Right ventricle myocardium inferior (tissue), 1 donor: ENCODE results near the gene POLR1C. TPM values are rescaled to one million over a fixed set of nuclear protein-coding genes. Genes with fewer than 3 reads are reported as not detected.
"Not testable (repeated sequence)": the region's sequence is repeated elsewhere in the genome, so short reads cannot be mapped to it uniquely, and the experiment has no call there.

Experiments used
- ATAC-seq: fragments of 200-7000 bp; cut with Tn5 transposase; one replicate; pipeline ENCODE4 v1.9.1; 2020; ENCODE audit warnings: mild to moderate bottlenecking, moderate library complexity
- DNase-seq: peaks from one replicate; pipeline ENCODE4 v3.0.0; 2021; ENCODE audit errors: missing footprints
- intact Hi-C: fragments of 100-400 bp; cut with DNase I; formaldehyde crosslinking; loops from one replicate; pipeline ENCODE4 v1.11.0; 2022
- total RNA-seq: library from RNA; stranded (reverse); fragmentation: NEBNext Ultra II Directional; extraction: Animal tissue kit (Norgen Biotek cat#: 25700); gene quantifications from one replicate; pipeline ENCODE4 v1.2.1, GENCODE V29; 2021
- donor health status: DM: no; HTN: yes; CAD: no; lungs with severe emphysema.

Gene POLR1C
- total RNA-seq, 1 donor from 2014 or later: 17.3 TPM

DNA sequence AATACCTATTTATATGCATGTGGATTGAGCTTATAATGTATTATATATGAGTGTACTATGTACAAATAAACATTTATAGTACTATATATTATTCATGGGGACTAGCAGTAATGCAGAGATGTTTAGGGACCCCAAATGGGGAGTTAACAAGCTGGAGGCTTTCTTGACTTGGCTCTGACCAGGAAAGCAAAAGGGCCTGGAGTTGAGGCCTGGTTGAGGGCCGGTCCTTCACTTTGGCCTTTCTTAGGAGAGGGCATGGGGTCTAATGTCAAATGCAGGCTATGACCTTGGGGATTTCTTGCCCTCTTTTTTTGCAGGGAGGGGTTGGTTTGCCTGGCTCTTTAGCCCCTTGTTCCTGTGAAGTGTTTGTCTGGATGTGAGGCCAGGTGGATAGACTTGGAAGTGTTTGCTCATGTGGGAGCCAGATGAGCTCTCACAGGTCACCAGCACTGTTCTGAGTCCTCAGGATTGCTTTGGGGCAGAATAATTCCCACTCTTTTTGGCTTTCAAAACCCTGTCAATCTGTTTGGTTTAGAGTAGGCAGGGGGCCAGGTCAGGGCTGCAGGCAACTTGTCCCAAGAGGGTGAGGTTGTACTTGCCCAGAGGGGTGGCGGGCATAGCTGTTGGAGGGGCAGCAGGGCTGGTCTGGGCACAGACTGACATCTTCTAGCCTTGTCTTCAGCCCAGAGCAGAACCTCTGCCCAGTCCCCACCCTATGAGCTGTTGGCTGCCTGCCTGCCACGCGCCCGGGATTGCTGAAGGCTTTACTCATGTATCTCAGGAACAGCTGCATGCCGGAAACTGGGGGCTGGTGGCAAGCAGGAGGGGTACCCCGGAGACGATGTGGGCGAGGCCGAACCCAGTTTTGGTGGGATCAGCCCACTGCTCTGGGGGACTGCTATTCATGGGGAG, 24.9 kb upstream of the POLR1C start:
- DNase-seq (peak; percentile 89), ATAC-seq (peak; percentile 81)
- intact Hi-C loops: no loop called here

DNA sequence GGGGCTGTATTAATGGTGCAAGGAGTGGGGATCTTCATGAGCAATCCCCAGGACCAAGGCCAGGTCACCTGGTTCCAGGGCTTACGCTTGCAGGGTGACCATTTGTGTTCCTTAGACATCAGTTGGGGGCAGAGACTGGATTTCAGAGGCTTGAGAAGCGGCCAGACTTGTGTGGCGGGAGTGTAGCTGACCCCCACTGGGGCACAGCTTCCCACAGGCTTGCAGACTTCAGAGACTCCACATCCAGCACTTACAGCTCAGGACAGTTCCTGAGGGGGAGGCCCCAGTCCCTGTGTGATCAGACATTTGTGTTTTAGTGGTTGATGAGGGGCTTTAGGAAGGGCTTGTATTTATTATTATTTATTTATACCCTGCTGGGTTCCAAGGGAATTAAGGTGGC, 24.2 kb upstream of the POLR1C start:
- intact Hi-C loops: no loop called here
- peak; percentile 18 for ATAC-seq
- no peak for DNase-seq

DNA sequence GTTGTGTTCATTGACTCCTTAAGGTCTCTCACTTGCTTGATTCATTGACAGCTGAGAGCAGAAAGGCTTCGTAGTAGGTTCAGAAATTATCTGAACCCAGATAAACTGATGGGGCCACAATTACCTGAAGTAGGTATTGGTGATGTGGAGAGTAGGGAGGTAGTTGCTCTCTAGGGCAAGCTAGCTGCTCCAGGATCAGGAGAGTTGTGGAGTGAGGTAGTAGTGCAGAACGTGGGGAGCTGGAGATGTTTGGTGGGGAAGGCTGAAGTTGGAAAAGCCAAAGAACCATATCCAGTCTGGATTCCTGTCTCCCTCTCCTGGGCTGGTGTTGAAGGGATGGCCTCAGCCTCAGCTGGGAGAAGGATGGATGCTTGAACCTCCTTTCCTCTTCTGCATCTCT, 23.7 kb upstream of the POLR1C start:
- intact Hi-C loops: no loop called here
- no peak for DNase-seq
- no peak for ATAC-seq

DNA sequence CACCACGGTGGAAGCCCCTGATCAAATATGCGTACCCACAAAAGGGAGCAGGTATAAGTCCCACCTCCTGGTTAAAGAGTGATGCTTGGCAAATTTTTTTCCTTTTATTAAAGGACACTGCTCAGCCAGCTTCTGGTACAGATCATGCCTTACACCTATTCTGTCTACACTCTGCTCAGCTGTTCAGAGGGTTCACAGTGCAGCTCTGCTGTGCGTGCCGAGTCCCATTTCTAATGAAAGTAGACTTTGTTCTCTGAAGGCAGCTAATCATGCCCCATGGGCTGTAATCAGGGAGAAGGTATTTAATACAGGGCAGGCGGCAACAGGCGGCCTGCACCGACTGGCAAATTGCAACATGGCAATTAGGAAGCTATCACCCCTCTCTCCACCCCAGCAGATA, 23.1 kb upstream of the POLR1C start:
- intact Hi-C loops: loop anchor here (2.0 kb wide), 1 partner anchor 23 kb away; no protein-coding TSS in a partner anchor
- ATAC-seq: no peak
- DNase-seq: no peak

DNA sequence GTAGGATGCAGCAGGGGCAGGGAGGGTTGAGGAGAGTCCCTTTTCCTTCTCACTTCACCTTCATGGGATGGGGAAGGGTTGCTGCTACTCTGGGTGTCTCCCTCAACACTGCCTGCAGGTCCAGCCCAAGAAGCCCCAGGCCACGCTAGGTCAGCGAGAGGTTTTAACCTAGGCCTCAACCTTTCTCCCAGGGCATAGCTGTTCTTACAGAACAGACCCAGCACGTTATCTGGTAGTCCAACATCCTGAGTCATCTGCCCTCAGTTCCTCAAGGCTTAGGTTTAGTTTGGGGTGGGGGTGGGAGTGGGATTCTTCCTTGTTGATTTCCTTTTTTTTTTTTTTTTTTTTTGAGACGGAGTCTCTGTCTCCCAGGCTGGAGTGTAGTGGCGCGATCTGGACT, 22.6 kb upstream of the POLR1C start:
- ATAC-seq (no peak), DNase-seq (no peak)
- intact Hi-C loops: loop anchor here (2.0 kb wide), 1 partner anchor 24 kb away; no protein-coding TSS in a partner anchor

DNA sequence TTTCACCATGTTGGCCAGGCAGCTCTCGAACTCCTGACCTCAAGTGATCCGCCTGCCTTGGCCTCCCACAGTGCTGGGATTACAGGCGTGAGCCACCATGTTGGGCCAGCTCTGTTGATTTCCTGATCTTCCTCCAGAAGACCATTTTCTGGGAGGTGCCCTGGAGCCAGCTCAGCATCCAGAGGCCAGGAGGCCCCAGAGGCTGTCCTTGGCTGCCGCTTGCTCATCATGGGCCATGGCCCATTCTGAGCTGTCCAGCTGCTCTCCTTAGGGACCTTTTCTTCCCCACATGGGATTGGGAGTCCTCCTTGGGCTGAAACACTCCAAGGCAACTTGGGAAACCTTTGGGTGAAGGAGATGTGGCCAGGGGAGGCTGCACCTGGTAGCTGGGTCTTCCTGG, 22.1 kb upstream of the POLR1C start:
- DNase-seq: no peak
- ATAC-seq: no peak
- intact Hi-C loops: loop anchor here (2.0 kb wide), 1 partner anchor 24 kb away; no protein-coding TSS in a partner anchor

DNA sequence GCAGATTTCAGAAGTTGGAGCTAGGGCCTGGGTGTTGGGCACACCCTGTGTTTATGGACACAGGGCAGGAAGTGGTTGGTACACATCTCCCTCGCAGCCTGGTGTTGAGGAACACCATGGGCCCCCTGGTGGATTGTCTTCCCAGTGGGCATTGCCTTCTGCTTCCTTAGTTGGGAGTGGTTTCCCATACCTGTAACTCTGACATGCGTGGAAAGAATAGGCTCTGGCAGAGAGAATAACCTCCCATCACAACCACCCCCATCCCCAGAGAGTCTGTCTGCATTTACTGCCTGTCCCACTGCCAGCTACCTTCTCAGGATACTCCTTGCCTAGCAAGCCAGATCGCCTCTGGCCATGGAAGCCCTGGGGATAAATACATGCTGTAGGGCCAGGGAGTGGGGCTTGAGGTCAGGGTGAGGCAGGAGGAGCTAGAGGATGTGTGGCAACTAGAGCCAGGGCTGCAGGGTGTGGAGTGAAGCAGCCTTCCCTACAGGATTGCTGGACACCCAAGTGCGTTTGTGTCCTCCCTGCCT, 21.4 kb upstream of the POLR1C start:
- no peak for DNase-seq
- no peak for ATAC-seq
- intact Hi-C loops: loop anchor here (2.0 kb wide), 1 partner anchor 25 kb away; no protein-coding TSS in a partner anchor

DNA sequence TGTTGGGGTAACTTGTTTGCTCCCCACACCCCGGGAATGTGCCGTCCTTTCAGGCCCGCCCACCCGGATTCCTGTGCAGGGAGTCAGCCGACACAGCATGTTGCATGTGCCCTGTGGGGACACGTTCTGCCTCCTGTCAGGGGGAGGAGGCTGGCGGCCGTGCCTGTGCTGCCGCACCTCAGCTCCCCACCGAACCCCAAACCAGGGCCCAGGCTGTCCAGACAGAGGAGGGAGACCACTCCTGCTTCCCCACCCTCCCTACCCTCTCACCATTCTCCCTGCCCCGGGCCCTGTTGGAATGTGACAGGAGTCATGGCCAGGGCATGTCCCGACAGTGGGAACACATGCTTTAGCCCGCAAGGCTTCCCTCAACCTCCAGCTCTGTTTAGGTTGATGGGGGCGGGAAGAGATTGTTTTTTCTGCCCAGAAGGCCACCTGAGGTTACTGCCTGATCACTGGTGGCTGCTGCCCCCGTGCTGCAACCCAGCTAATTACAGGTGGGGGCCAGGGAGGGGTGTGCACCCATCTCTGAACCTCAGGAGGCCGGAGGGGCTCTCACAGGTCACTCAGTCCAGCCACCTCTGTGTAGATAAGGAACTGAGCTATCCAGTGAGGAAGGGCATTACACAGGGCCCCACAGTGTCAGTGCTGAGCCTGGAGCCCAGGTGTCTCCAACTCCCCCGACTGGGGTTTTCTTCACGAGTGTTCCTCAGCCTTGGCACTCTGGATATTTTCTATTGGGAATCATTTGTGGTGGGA, 20.3 kb upstream of the POLR1C start:
- DNase-seq (no peak), ATAC-seq (no peak)
- intact Hi-C loops: loop anchor here (2.0 kb wide), 1 partner anchor 42 kb away; the partner anchor contains the start of gene DLK2

DNA sequence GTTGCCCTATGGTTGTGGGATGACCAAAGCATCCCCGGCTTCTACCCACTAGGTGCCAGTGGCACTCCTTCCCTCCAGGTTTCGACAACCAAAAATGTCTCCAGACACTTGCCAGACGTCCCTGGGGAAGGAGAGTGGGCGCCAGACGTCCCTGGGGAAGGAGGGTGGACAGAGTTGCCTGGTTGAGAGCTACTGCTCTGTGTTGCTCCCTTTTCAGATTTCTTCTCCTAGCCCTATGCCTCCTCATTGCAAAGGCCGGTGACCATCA, 19.8 kb upstream of the POLR1C start:
- intact Hi-C loops: loop anchor here (2.0 kb wide), 1 partner anchor 42 kb away; the partner anchor contains the start of gene DLK2
- ATAC-seq: no peak

DNA sequence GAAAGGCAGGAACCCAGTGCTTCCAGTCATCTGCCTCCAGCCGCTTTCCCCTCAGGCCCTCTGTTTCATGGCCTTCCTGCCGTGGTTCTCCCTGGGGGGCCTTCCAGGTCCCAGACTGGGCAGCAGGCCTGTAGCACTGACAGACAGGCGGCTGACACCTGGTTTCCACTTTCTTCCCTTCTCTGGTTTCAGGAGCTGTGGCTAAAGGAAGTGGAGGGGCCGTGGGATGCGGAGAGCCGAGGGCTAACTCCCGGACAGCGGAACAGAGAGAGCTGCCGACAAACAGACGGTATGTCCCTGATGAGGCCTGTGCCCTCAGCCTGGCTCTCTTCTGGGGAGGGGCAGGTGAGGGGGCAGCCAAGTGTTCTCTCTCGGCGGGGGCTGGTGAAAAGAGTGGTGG, 19.2 kb upstream of the POLR1C start:
- intact Hi-C loops: loop anchor here (2.0 kb wide), 1 partner anchor 43 kb away; the partner anchor contains the start of gene DLK2

More for the DNA sequence above, 19.8 kb upstream of the POLR1C start:
- no peak for DNase-seq

DNA sequence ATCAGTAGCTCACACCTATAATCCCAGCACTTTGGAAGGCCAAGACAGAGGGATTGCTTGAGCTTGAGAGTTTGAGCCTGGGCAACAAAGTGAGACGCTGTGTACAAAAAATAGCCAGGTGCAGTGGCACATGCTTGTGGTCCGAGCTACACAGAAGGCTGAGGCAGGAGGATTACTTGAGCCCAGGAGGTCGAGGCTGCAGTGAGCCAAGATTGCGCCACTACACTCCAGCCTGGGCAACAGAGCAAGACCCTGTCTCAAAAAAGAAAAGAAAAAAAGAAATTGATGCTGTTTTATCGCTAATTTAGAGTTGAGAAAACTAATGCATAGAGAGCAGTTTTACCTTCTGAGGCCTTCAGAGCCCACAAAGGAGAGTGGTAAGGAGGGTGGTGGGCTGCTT, 18.6 kb upstream of the POLR1C start:
- ATAC-seq, DNase-seq, intact Hi-C loops: not testable (repeated sequence)

More for the DNA sequence above, 19.2 kb upstream of the POLR1C start:
- DNase-seq: no peak
- no peak for ATAC-seq

DNA sequence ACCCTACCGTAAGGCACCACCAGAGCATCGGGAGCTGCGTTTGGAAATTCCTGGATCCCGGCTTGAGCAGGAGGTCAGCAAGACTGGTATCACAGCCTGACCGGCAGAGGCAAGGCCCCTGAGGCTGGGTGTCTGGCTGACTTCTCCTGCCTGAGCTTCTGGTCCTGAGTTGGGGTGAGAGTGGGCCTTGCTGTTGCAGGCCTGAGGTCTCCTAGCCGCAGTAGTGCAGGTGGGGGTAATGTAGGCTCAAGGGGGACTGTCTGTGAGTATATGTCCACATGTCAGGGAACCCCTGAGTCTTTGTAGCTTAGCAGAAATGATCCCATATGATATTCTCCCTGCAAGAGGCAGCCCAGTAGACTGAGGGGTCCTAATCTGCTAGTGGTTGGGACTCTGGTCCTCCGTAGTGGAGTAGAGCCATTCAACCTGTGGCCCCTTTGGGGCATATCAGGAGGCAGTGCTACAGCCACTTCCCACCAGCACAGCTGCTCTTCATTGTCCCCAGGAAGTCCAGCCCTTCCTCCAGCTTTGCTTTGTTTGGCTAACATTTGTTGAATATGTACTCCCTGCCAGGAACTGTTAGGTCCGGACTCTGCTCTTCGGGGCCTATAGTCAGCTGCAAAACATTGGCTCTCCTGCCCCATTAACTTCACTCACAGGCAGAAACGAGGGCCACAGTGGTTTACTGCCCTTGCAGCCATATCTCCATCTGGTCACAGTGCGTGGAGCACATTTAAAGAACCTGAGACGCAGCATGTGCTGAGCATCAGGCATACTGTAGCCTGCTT, 17.7 kb upstream of the POLR1C start:
- intact Hi-C loops: no loop called here
- DNase-seq: no peak
- no peak for ATAC-seq

DNA sequence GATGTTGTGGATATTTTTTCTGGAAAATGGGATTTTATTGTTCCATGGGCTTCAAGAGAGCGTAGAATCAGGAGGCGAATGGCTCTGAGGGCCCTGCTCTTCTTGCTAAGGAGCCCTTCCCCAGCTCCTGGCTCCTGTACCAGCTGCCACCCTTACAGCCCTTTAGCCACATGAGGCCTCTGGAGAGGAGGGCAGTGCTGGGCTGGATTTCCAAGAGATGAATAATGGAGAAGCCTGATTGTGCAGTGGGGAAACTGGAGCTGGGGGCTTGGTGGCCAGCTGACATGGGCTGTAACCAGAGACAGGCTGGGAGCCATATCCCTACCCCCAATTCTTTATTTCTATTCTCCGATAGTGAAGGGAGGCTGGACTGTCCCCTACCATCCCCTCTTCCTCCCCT, 16.0 kb upstream of the POLR1C start:
- intact Hi-C loops: no loop called here
- ATAC-seq (no peak), DNase-seq (no peak)

DNA sequence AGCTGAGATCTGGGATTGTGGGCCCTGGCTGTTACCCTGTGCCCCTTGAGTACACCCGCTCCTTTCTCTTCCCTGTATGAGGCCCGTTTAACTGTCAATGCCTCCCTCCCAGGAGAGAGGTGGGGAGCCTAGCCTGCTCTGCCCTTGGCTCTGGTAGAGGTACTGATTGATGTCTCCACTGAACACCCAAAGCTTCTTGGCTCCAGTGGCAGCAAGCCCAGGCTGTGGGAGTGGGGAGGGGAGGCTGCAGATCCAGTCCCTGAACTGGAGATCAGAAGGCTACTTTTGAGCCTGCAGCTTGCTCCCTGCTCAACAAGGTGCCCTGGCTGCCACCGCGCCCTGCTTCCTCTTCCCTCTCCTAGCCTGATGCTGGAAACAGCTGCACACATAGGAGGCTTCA, 14.2 kb upstream of the POLR1C start:
- DNase-seq: no peak
- peak; percentile 52 for ATAC-seq
- intact Hi-C loops: loop anchor here (1.0 kb wide), 1 partner anchor 119 kb away; no protein-coding TSS in a partner anchor

DNA sequence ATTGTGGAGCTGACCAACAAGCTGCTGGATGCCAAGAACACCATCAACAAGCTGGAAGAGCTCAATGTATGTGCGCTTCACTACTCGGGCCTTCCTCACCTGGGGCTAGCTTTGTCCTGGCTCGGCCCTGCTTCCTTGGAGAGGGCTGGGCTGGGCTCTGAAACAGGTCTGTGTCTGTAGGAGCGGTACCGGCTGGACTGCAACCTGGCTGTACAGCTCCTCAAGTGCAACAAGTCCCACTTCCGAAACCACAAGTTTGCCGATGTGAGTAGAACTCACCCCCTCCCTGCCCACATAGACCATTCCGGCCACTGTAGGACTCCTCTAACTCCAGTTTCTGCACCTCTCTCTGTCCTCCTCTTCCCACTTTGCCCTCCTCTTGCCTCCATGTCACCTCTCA, 13.4 kb upstream of the POLR1C start:
- intact Hi-C loops: loop anchor here (1.0 kb wide), 1 partner anchor 120 kb away; no protein-coding TSS in a partner anchor
- DNase-seq (no peak), ATAC-seq (no peak)

DNA sequence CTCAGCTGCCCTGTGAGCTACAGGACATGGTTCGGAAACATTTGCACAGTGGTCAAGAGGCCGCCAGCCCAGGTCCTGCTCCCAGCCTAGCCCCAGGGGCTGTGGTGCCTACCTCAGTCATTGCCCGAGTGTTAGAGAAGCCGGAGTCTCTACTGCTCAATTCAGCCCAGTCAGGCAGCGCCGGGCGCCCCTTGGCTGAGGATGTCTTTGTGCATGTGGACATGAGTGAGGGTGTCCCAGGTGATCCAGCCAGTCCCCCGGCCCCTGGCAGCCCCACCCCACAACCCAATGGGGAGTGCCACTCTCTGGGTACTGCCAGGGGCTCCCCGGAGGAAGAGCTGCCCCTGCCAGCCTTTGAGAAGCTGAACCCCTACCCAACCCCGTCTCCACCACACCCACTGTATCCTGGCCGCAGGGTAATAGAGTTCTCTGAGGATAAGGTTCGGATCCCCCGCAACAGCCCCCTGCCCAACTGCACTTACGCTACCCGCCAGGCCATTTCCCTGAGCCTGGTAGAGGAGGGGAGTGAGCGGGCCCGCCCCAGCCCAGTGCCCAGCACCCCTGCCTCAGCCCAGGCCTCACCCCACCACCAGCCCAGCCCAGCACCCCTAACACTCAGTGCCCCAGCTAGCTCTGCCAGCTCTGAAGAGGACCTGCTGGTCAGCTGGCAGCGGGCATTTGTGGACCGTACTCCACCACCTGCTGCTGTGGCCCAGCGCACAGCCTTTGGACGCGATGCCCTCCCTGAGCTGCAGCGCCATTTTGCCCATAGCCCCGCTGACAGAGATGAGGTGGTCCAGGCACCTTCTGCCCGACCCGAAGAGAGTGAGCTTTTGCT, 11.9 kb upstream of the POLR1C start:
- DNase-seq (no peak), ATAC-seq (no peak)
- intact Hi-C loops: no loop called here

DNA sequence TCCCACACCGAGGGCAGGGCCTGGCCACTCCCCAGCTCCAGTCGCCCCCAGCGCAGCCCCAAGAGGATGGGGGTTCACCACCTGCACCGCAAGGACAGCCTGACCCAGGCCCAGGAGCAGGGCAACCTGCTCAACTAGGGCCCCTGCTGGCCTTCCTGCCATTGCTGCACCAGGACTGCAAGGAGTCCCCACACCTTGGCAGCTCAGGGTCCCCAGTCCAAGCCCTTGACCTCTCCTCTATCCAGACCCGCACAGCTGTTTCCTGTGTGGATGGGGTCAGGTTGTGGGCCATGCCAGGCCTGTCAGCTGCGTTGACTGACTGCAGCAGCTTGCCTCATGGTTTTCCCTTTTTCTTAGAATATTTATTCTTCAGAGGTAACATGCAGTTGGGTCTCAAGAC, 11.2 kb upstream of the POLR1C start:
- no peak for DNase-seq
- intact Hi-C loops: loop anchor here (1.0 kb wide), 2 partner anchors 51 to 119 kb away; no protein-coding TSS in a partner anchor

DNA sequence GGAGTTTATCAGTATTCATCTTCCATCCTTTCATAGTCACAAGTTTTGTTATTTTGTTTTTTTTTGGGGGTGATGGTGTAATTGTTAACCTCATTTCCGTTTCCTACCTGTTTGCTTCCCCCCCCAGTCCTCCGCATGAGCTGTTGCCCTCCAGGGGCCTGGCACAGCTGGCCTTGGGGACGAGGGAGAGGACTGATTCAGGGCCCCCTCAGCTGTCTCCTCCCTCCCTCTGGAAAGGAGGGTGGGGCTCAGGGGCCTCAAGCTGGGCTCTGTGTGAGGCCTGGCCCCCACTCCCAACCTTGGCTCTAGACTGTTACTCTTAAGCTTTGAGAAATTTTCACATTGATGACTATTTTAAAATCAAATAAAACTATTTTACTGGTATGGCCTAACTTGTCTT, 10.7 kb upstream of the POLR1C start:
- intact Hi-C loops: loop anchor here (1.0 kb wide), 2 partner anchors 52 to 120 kb away; no protein-coding TSS in a partner anchor
- DNase-seq (no peak), ATAC-seq (no peak)

More for the DNA sequence above, 11.2 kb upstream of the POLR1C start:
- no peak for ATAC-seq
